ENCODE measurements around the gene RAB30. TPM values are rescaled to one million over a fixed set of nuclear protein-coding genes. Genes with fewer than 3 reads are reported as not detected.
"Not testable (repeated sequence)": the region's sequence is repeated elsewhere in the genome, so short reads cannot be mapped to it uniquely, and the experiment has no call there.

The RAB30 gene
- total RNA-seq, 2 experiments from 2014 or later, result 76.2 to 79.2 TPM

DNA sequence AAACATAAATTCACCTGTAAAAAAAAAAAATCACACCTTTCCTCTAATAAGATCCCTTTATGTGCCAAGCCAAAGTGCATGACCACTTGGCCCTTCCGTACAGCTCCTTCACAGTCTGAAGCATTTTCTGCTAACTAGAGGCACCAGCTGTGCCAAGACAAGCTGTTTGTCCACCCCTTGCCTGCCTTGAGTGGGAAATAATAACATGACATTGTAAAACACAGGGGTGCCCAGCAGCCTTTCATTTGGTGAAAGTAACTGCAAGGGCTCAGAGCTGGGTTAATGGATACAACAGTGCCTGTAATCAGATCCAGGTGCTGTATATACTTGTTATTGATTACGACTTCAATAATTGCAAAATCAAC is 110.9 kb downstream of the RAB30 start:
- peak overlapping the region; percentile 97 for H3K27ac Mint-ChIP-seq
- Histone ChIP-seq H3K4me1 (ENCODE audit: insufficient read depth, low read length) (peaks cover 43% of the 10 kb centered on the region), H3K9me3 (ENCODE audit: control insufficient read depth in 1 of 2, insufficient read depth in 1 of 2, low read length in 2 of 2) (peaks cover 0 to 9% of the 10 kb centered on the region in 2 experiments), H3K27me3 (ENCODE audit: control insufficient read depth in 1 of 2, insufficient read depth in 2 of 2, low read length in 2 of 2) (no peaks in the 10 kb centered on the region), H3K36me3 (ENCODE audit: insufficient read depth, low read length) (no peaks in the 10 kb centered on the region), H3K4me3 (ENCODE audit: low read length) (peak overlapping the region; percentile 37), H3K27ac (ENCODE audit: low read depth in 1 of 2, low read length in 2 of 2) (peak overlapping the region; percentile 76 to 81)
- peak; percentile 6 for ATAC-seq (ENCODE audit: poor library complexity)
- peak in 3 of 14 experiments; percentile 11 to 21 (median 18) for DNase-seq
- intact Hi-C loops (cut with DNase I, micrococcal nuclease), result loop anchor here in 1 of 2 experiments (1.0 to 2.0 kb wide), 5 partner anchors 11 to 111 kb away; partner anchors contain the start of genes DDIAS, PRCP and RAB30
- peak overlapping the region; percentile 69 for H3K4me3 Mint-ChIP-seq
- peaks cover 88% of the 10 kb centered on the region for H3K4me1 Mint-ChIP-seq (ENCODE audit: low read depth)
- peaks cover 8% of the 10 kb centered on the region for H3K9me3 Mint-ChIP-seq
- peaks cover 32% of the 10 kb centered on the region for H3K36me3 Mint-ChIP-seq (ENCODE audit: low read depth)
- POLR2A ChIA-PET, result interaction anchor here (0.9 to 4.8 kb wide), 31 partner anchors 9 to 325 kb away, joined by 3 to 50 read pairs (median 5); partner anchors contain the start of genes ANKRD42, CCDC90B, DDIAS and PCF11
- TF ChIP-seq, protein P1, sequence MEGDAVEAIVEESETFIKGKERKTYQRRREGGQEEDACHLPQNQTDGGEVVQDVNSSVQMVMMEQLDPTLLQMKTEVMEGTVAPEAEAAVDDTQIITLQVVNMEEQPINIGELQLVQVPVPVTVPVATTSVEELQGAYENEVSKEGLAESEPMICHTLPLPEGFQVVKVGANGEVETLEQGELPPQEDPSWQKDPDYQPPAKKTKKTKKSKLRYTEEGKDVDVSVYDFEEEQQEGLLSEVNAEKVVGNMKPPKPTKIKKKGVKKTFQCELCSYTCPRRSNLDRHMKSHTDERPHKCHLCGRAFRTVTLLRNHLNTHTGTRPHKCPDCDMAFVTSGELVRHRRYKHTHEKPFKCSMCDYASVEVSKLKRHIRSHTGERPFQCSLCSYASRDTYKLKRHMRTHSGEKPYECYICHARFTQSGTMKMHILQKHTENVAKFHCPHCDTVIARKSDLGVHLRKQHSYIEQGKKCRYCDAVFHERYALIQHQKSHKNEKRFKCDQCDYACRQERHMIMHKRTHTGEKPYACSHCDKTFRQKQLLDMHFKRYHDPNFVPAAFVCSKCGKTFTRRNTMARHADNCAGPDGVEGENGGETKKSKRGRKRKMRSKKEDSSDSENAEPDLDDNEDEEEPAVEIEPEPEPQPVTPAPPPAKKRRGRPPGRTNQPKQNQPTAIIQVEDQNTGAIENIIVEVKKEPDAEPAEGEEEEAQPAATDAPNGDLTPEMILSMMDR (IDR thresholded peaks at IDR 0.05), result no peak
- CTCF ChIA-PET, result interaction anchor here (0.8 to 1.5 kb wide), 7 partner anchors 11 to 289 kb away, joined by 3 to 7 read pairs (median 3); no protein-coding TSS in a partner anchor
- H3K27me3 Mint-ChIP-seq, result no peaks in the 10 kb centered on the region

DNA sequence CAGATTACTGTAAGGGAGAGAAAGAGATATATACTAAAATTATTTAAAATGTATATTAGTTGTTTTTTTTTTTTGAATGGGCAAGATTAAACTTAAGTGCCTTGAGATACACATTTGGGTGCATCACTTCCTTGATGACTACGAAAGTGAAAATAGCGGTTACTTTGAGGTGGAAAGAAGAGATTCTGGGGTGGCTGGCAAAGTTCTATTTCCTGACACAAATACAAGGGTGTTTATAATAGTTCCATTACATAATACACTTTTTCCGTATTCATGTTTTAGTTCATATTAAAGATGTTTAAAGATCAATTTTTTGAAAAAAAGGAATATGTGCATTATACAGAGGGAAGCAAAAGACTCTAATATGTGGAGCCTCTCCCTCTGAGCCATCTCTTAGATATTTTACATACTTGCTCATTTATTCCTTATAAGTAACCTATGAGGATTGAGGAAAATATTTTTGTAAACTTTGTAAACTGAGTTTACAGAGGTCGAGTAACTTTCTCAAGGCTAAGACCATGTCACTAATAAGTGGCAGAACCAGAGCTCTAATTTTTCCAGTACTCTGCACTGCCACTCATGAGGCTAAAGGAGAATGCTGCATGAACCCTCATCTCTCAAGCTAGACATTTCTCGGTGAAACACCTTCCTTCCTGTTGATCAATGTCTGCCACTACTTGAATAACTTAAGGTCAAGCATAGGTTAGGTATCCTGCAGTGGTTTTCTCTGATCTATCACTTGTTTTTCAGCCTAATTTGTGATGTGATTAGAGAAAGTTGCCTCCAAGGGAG is 111.5 kb downstream of the RAB30 start:
- DNase-seq (peak in 10 of 14 experiments; percentile 12 to 92 (median 46)), ATAC-seq (ENCODE audit: poor library complexity) (peak; percentile 85)
- intact Hi-C loops (cut with DNase I, micrococcal nuclease), result loop anchor here in 1 of 2 experiments (1.0 to 2.0 kb wide), 5 partner anchors 11 to 111 kb away; partner anchors contain the start of genes DDIAS, PRCP and RAB30
- Histone ChIP-seq H3K27me3 (ENCODE audit: control insufficient read depth in 1 of 2, insufficient read depth in 2 of 2, low read length in 2 of 2) (no peaks in the 10 kb centered on the region), H3K9me3 (ENCODE audit: control insufficient read depth in 1 of 2, insufficient read depth in 1 of 2, low read length in 2 of 2) (peaks cover 0 to 11% of the 10 kb centered on the region in 2 experiments), H3K4me3 (ENCODE audit: low read length) (peak overlapping the region; percentile 37), H3K27ac (ENCODE audit: low read depth in 1 of 2, low read length in 2 of 2) (peak overlapping the region; percentile 76 to 81), H3K36me3 (ENCODE audit: insufficient read depth, low read length) (no peaks in the 10 kb centered on the region), H3K4me1 (ENCODE audit: insufficient read depth, low read length) (peaks cover 45% of the 10 kb centered on the region)
- ChIA-PET CTCF (interaction anchor here (0.8 to 1.5 kb wide), 8 partner anchors 11 to 290 kb away, joined by 3 to 7 read pairs (median 3); no protein-coding TSS in a partner anchor), POLR2A (interaction anchor here (0.5 to 4.8 kb wide), 35 partner anchors 9 to 326 kb away, joined by 3 to 50 read pairs (median 4); partner anchors contain the start of genes ANKRD42, CCDC90B, DDIAS and PCF11)
- peaks cover 8% of the 10 kb centered on the region for H3K9me3 Mint-ChIP-seq
- no peaks in the 10 kb centered on the region for H3K27me3 Mint-ChIP-seq
- H3K4me3 Mint-ChIP-seq, result peak overlapping the region; percentile 69
- H3K36me3 Mint-ChIP-seq (ENCODE audit: low read depth), result peaks cover 38% of the 10 kb centered on the region
- H3K4me1 Mint-ChIP-seq (ENCODE audit: low read depth), result peaks cover 88% of the 10 kb centered on the region
- peak overlapping the region; percentile 97 for H3K27ac Mint-ChIP-seq
- TF ChIP-seq, protein P1 (IDR thresholded peaks at IDR 0.05), result no peak

DNA sequence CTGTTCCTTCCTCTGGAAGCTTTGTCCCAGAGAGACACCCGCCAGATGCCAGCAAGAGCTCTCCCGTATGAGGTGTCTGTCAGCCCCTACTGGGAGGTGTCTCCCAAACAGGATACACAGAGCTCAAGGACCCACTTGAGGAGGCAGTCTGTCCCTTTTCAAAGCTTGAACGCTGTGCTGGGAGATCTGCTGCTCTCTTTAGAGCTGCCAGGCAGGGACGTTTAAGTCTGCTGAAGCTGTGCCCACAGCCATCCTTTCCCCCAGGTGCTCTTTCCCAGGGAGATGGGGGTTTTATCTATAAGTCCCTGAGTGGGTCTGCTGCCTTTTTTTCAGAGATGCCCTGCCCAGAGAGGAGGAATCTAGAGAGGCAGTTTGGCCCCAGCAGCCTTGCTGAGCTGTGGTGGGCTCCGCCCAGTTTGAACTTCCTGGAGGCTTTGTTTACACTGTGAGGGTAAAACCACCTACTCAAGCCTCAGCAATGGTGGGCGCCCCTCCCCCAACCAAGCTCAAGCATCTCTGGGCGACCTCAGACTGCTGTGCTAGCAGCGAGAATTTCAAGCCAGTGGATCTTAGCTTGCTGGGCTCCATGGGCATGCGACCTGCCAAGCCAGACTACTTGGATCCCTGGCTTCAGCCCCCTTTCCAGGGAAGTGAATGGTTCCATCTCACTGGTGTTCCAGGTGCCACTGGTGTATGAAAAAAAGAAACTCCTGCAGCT is 115.8 kb downstream of the RAB30 start:
- H3K27me3 Mint-ChIP-seq; H3K36me3 ChIP-seq (ENCODE audit: insufficient read depth, low read length); H3K27ac ChIP-seq (ENCODE audit: low read depth in 1 of 2, low read length in 2 of 2); H3K4me3 ChIP-seq (ENCODE audit: low read length); H3K27me3 ChIP-seq (ENCODE audit: control insufficient read depth in 1 of 2, insufficient read depth in 2 of 2, low read length in 2 of 2): not testable (repeated sequence)
- ChIA-PET POLR2A (interaction anchor here (1.0 to 4.0 kb wide), 15 partner anchors 15 to 330 kb away, joined by 3 to 36 read pairs (median 6); partner anchors contain the start of genes CCDC90B, DDIAS, PCF11 and PRCP), CTCF (interaction anchor here (1.2 to 1.4 kb wide), 3 partner anchors 29 to 88 kb away, joined by 3 to 4 read pairs (median 3); no protein-coding TSS in a partner anchor)
- H3K4me1 Mint-ChIP-seq (ENCODE audit: low read depth), result peaks cover 68% of the 10 kb centered on the region
- H3K4me1 ChIP-seq (ENCODE audit: insufficient read depth, low read length), result peaks cover 43% of the 10 kb centered on the region
- H3K36me3 Mint-ChIP-seq (ENCODE audit: low read depth), result peaks cover 74% of the 10 kb centered on the region
- peak overlapping the region; percentile 95 for H3K27ac Mint-ChIP-seq
- intact Hi-C loops (cut with DNase I, micrococcal nuclease), result loop anchor here in 1 of 2 experiments (2.0 kb wide), 1 partner anchor 15 kb away; no protein-coding TSS in a partner anchor
- peak overlapping the region; percentile 77 for H3K4me3 Mint-ChIP-seq
- peak; percentile 51 to 91 (median 76) for DNase-seq
- peaks cover 13% of the 10 kb centered on the region for H3K9me3 Mint-ChIP-seq
- H3K9me3 ChIP-seq (ENCODE audit: control insufficient read depth in 1 of 2, insufficient read depth in 1 of 2, low read length in 2 of 2), result peaks cover 9 to 11% of the 10 kb centered on the region in 2 experiments
- ATAC-seq (ENCODE audit: poor library complexity), result peak; percentile 20

DNA sequence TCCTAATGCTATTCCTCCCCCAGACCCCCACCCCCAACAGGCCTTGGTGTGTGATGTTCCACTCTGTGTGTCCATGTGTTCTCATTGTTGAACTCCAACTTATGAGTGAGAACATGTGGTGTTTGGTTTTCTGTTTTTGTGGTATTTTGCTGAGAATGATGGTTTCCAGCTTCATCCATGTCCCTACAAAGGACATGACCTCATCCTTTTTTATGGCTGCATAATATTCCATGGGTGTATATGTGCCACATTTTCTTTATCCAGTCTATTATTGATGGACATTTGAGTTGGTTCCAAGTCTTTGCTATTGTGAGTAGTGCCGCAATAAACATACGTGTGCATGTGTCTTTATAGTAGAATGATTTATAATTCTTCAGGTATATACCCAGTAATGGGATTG is 121.2 kb downstream of the RAB30 start:
- H3K9me3 ChIP-seq (ENCODE audit: control insufficient read depth in 1 of 2, insufficient read depth in 1 of 2, low read length in 2 of 2); DNase-seq; CTCF ChIA-PET; H3K4me3 Mint-ChIP-seq; ATAC-seq (ENCODE audit: poor library complexity); intact Hi-C loops (cut with DNase I, micrococcal nuclease); H3K27me3 Mint-ChIP-seq; H3K4me1 ChIP-seq (ENCODE audit: insufficient read depth, low read length); H3K27me3 ChIP-seq (ENCODE audit: control insufficient read depth in 1 of 2, insufficient read depth in 2 of 2, low read length in 2 of 2); H3K27ac Mint-ChIP-seq; POLR2A ChIA-PET; H3K9me3 Mint-ChIP-seq; H3K27ac ChIP-seq (ENCODE audit: low read depth in 1 of 2, low read length in 2 of 2); H3K4me3 ChIP-seq (ENCODE audit: low read length); H3K36me3 ChIP-seq (ENCODE audit: insufficient read depth, low read length): not testable (repeated sequence)
- H3K36me3 Mint-ChIP-seq (ENCODE audit: low read depth), result peaks cover 44% of the 10 kb centered on the region
- peaks cover 34% of the 10 kb centered on the region for H3K4me1 Mint-ChIP-seq (ENCODE audit: low read depth)
